Activated CD8-positive, alpha-beta memory T cell treated with anti-CD3 and anti-CD28 coated beads for 36 hours (primary cell): Measurements from ENCODE around the gene SPTSSB. TPM values are rescaled to one million over a fixed set of nuclear protein-coding genes. Genes with fewer than 3 reads are reported as not detected.

Source experiments
- CTCF ChIA-PET: fragments of 350-600 bp; sonication (Branson Sonifier 250); formaldehyde crosslinking; loops from one replicate; lab custom pipeline; 2021; ENCODE audit warnings: antibody characterized with exemption; lab: Charles Lee
- POLR2A ChIA-PET: fragments of 350-600 bp; sonication (Branson Sonifier 250); formaldehyde crosslinking; loops from one replicate; lab custom pipeline; 2021; ENCODE audit warnings: antibody characterized with exemption; lab: Charles Lee
- total RNA-seq, 2 experiments: library from RNA; stranded (reverse); gene quantifications; one replicate each; pipeline ENCODE4 v1.2.3, GENCODE V29; 2021

Gene SPTSSB, protein sequence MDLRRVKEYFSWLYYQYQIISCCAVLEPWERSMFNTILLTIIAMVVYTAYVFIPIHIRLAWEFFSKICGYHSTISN
- total RNA-seq, result not detected

DNA sequence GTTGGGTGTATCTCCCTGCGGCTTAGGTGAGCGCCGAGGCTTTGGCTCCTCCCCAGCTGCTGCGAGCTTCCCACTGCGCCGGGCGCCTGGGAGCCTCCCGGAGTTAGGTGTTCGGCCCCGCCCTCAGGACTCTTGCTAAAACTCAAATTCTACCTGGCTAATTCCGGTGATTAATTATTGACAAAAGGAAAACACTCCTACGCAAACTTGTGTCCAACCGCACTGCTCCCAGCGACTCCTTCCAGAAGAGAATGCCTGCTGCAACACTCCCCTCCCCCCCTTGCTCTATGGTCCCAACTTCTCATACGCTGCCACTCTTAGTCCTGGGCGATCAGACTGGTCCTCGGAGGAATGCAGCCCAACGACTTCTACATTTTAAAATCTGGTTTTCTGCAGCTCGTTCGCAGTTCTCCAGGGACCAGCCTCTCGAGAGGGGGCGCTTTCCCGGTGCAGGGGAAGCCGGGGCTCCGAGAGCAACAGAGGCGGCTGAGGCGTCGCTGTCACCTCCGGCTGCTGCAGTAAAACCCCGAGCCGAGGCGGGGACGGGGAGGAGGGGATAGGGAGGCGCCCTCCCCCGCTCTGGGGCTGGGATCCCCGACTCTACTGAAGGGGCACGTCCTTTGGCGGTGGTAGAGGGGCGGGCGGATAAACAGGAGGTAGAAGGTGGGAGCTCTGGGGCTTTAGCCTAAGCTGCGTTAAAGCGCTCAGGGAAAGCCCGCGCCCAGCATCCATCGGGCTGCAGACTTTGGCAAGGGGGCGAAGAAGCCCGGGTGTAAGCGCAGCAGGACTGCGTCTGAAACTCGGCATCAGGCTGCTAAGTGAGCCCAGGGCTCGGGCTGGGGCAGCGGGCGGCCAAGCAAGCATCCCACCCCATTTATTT, at the start of gene SPTSSB:
TSS of gene SPTSSB (minus strand) at position 77 of the 880 bp plus-strand sequence. CDS start 25,194 bp downstream, outside the sequence.
- CTCF ChIA-PET, result interaction anchor here (1.6 kb wide), 1 partner anchor 20 kb away, joined by 4 read pairs; no protein-coding TSS in a partner anchor
- POLR2A ChIA-PET, result interaction anchor here (0.6 kb wide), 1 partner anchor 30 kb away, joined by 3 read pairs; no protein-coding TSS in a partner anchor

DNA sequence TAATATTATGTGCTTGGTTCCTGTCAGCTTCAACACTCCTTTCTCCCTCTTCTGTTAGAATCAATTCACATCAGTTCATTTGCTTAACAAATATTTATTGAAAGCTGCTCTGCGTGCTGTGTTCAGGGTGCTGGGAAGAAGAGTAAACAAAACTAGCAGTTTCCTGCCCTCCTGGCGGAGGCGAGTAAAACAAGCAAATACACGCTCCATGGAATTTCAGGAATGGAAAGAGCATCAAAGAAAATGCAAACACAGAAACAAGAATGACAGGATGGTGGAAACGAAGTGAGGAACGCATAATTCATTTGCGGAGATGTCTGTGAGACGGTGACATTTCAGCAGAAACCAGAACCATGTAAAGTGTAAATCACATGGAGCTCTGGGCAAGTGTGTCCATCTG, 49.4 kb upstream of the SPTSSB start:
- POLR2A ChIA-PET, result no interaction called here

DNA sequence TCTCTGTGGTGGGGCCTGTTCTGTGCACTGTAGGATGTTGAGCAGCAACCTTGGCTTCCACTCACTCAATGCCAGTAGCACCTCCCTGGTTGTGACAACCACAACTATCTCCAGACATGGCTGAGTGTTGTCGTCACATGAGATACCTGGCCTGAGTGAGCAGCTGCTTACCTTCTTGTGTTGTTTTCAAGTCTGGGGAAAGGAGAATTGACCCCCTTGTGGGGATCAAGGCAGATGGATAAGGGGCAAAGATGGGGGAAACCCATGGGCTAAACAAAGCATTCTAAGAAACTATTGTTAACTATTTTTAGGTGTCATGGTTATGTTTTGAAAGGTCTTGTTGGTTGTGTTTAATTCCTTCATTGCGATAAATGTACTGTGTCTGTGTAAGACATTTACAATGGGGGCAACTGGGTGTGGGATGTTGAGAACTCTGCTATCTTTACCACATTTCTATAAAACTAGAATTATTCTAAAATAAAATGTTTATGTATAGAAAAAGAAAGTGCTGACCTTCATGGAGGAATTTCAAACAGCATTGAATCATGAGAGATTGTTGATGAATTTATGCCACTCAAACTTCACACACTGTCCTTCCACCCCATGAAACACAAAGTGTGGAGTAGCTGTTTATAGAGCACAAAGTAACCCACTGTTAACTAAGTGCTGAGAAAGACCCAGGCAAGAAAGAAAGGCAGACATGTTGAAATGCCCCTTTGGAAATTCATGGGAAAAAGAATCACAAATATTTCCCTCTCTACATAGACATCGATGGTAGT, 48.4 kb upstream of the SPTSSB start:
- POLR2A ChIA-PET, result no interaction called here
- CTCF ChIA-PET, result no interaction called here

More for the DNA sequence above, 49.4 kb upstream of the SPTSSB start:
- CTCF ChIA-PET, result no interaction called here

DNA sequence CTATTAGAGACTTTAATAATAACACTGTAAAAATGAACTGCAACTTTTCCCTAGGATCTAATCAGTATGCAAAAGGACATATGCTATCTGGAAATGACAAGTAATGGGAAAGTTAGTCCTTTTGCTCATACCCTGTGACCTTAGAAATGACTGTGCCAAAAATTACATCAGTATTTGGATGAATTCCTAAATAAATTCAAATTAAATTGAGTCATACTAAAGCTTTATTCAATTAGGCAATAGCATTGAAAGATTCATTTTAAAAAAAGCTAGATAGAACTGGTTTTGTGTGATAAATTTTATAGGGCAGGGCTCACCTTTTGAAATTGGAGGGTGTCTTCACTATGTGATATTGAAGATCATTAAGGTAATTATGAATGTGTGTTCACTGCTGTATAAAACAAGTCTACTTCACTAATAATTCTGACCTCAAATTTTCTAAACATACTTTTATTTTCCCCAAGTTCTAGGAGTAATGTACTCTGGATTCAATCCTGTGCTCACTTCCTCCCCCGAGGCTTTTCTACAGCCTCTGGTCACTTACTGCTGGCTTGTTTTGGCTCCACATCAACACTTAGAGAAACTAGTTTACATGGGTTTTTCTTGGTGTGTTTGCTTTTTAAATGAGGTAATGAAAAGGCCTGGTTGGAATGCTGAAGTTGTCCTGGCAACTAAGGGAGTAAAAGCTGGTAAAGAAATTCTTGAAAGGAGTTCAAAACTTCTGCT, 44.4 kb upstream of the SPTSSB start:
- ChIA-PET CTCF (no interaction called here), POLR2A (no interaction called here)

DNA sequence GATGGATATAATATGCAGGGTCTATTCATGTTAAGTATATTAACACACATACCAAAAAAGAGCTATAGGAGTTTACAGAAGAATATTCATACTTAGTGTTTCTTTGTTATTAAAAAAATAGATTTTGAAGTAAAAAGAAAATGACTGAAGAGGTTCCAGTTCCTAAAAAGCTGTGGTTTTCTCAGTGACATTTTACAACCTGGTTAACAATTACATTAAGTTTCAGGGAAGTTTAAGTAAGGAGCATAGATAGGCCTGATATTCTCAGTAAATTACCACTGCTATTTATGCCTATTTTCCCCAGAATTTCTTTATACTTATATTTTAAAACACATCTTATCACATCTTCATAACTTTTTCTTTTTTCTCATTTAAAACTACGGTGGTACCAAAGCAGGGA, 43.6 kb upstream of the SPTSSB start:
- ChIA-PET CTCF (no interaction called here), POLR2A (no interaction called here)

DNA sequence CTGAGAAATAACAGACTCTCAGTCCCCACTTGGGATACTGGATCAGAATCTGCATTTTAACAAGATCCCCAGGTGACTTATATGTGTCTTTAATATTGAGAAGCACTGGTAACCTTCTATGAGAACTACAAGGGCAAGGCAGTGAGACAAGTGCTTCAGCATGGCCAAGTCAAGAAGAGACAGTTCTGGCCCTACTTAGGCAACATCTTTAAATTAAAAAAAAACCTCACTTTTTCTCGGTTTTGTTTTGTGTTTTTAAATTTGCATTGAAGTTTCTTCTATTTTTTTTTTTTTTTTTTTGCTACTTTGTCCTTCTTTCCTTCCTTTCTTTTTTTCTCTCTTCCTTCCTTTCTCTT, 42.5 kb upstream of the SPTSSB start:
- CTCF ChIA-PET, result no interaction called here

DNA sequence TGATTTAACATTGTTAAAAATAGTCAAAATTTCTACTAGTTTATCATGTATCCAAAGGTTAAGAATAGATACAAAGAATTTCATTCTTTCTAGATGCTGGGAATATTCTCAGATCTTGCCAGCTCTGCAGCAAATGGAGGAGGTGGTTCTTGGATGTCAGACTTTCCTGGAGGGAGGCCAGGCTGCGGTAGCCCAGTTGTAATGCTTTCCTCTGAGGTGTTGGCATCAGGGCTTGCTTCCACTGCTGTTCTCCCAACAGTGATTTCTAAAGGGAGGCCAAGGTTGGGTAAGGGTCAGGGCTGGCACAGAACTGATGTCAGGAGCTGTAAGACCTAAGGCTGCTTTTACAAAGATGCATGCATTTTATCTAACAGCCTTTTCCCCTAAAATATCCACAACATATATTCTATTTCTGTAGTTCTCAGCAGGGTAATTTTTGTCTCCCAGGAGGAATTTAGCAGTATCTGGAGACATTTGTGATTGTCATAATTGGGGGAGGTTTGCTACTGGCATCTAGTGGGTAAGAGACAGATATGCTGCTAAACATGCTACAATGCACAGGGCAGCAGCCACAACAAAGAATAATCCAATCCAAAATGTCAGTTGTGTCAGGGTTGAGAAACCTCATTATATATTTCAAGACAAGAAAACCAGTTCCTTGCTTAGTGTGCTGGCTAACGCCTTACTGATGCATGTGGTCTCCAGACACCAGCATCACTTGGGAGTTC, 42.0 kb upstream of the SPTSSB start:
- CTCF ChIA-PET, result no interaction called here
- POLR2A ChIA-PET, result no interaction called here

More for the DNA sequence above, 42.5 kb upstream of the SPTSSB start:
- POLR2A ChIA-PET, result no interaction called here

DNA sequence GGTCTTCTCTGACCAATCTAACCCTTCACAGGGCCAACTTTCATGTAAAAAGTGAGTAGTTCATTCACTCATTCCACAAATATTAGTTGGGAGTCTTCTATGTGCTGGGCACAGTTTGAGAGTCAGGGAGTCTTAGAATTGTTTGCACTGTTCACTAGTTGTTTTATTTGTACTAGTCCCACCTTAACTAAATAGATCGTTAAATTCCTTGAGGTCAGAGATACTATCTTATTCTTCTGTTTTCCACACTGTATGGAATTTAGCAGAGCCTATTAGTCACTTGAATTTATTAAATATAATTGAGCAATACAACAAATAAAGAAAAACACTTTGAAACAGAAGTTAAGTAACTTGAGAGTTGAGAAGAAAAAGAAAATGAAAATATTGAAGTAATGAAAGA, 40.8 kb upstream of the SPTSSB start:
- ChIA-PET CTCF (no interaction called here), POLR2A (no interaction called here)

DNA sequence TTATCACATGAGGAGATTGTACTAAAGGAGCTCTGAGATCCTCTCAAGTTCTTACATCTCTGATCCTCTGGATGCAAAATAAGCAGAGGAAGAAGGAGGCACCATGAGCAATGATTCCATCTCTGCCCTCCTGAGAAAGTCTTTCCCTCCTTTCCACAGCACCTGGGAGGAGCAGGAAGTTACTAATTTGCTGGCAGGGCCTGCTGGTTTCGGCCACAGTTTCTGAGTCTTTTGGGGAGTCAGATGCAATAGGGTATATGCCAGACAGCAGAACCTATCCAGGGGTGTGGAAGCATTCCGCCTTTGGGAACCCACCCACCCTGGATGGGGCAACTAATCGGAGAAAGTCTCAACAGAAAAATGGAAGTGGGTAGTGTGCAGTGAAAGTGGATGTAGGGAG, 38.5 kb upstream of the SPTSSB start:
- ChIA-PET POLR2A (no interaction called here), CTCF (interaction anchor here (0.7 to 1.7 kb wide), 2 partner anchors 135 to 404 kb away, joined by 4 to 7 read pairs; no protein-coding TSS in a partner anchor)

DNA sequence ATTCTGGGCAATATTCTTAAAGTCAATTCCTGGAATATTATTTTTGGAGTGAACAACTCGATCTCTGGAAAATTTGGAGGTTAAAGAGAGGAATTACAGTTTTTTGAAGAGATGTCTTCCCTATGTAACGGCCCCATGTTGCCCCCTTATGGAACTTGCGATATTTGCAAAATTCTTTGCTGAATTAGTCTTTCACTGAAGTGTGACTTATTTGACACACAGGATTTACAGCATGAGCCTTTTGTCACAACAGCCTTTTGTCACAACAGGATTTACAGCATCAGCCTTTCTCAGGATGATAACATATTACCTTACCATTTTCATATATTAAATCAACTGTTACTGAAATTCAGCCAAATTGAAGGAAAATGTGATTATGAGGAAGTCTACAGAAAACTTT, 37.8 kb upstream of the SPTSSB start:
- CTCF ChIA-PET, result interaction anchor here (0.7 to 1.7 kb wide), 3 partner anchors 9 to 404 kb away, joined by 3 to 7 read pairs (median 4); no protein-coding TSS in a partner anchor
- POLR2A ChIA-PET, result no interaction called here

DNA sequence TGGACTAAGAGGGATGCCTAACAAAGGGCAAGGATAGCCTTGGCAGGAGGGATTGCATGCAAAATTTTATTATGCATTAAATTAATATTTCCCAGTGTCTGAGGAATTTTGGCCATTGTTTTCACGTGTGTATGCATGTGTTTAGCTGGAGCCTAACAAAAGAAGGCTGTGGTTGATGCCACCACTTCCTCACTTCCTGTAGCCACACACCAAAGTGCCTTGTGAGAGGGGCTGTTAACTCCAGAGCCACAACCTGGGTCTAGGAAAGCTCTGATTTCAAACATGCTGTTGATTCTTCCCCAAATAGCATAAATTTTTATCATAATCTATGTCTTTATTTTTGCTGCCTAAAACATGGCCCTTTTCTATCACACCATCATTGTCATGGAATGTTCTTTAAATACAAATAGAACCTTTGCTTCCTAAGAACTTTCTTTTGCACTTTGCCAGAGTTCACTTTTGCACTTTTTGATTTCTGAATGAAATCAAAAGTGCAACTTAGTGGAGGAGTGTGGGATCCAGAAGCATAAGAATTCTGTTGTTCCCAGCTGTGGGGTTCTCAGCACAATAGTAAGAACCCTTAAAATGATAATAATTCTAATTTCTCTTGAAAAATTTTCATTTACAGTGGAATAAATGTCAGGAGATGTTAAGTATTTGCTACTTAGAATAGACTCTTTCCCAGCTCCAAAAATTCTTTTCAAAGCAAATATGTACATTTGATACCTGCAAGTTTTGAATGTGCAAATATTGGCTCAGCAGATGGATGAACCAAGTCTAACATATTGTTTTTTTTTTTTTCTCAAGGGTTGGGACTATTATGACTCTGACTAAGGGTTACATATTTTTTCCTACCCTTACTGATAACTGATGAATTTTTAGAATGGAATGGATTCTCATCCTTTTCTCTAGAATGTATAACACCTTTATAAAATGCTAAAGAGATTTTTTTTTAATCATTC, 35.6 kb upstream of the SPTSSB start:
- POLR2A ChIA-PET, result no interaction called here
- CTCF ChIA-PET, result interaction anchor here (0.7 to 1.1 kb wide), 2 partner anchors 102 to 132 kb away, joined by 3 read pairs; no protein-coding TSS in a partner anchor

DNA sequence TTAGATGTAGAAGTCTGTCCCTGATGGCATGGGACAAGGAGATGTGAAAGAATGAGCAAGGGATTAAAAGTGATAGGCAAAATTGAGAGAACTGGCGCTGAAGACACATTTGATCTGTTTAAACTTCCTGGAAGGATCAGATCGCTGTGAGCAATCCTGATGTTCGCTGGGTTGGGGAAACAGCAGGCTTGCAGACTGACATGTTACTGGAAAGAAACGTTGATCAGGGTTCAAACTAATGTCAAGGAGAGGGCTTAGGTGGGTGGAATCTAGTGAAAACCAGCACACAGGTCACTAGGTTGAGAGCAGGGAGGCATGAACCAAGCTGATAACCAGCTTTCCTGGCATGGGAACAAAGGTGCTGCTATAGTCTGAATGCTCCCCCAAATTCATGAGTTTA, 34.5 kb upstream of the SPTSSB start:
- POLR2A ChIA-PET, result no interaction called here

DNA sequence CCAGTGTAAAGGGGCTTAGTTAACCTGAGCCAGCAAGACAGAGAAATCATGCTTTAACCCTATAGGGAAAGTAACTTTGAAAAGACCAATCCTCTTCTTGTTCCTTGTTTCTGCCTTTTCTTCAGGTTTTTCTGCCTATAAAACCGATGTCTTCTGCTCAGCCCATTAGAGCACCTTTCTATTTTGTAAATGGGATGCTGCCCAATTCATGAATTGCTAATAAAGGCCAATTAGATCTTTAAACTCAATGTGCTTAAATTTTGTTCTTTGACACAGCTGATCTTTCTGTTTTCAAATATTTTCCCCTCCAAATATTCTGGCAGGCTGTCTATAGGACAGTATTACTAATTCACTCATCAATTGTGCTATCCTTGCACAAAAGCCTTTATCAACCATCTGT, 33.8 kb upstream of the SPTSSB start:
- POLR2A ChIA-PET, result no interaction called here

More for the DNA sequence above, 34.5 kb upstream of the SPTSSB start:
- CTCF ChIA-PET, result no interaction called here

DNA sequence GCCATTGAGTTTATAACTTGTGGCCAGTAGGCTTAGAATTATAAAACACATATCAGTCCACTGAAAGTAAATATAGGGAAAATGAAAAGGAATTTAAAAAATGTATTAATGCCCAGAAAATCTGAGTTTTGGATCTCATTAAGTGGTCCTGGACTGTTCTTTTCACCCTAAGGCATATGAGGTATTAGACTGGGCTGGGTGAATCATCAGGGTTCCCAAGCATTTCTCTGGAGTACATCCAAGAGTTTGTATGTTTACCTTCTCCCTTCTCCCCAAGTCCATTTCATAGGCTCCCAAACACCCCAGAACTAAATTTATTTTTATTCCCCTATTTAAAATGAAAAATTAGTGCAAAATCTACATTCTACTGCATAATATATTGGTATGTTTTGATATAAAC, 31.9 kb upstream of the SPTSSB start:
- CTCF ChIA-PET, result no interaction called here
- POLR2A ChIA-PET, result no interaction called here

More for the DNA sequence above, 33.8 kb upstream of the SPTSSB start:
- CTCF ChIA-PET, result no interaction called here

DNA sequence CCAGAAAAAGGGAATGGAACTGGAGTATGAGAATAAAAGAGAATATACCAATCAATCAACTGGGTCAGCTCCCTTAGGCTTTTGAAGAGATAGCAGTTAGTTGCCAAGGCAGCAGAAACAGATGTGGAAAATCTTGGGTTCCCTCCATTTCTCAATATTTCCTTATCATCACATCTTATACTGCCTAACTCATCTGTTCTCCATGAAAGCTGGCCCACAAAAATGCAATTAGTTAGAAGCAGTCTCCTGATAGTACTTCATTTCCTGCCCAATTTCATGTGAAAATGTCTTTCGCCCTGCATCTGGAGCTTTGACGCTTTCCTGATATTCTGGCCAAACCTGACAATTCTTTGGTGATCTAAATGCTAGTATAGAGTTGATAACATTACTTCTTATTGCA, 30.1 kb upstream of the SPTSSB start:
- CTCF ChIA-PET, result no interaction called here
- POLR2A ChIA-PET, result interaction anchor here (0.7 kb wide), 1 partner anchor 30 kb away, joined by 3 read pairs; no protein-coding TSS in a partner anchor

DNA sequence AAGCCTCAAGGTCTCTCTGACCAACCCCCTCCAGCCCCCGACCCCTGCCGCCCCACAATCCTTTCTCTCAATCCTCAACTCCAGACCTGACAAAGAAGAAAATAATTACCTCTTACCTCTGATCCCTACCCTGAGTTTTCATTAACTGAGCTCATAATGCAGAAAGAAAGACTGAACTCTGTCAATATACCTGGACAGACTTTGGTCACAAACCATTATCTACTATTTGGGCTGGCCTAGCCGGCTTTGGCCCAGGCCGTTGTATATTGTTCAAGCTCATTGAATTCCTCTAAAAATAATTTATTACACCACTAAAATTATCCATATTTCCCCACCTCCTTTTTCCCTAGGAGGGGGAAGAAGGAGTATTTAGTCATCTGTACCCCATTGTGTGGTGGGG, 29.3 kb upstream of the SPTSSB start:
- CTCF ChIA-PET, result interaction anchor here (0.7 kb wide), 1 partner anchor 8 kb away, joined by 3 read pairs; no protein-coding TSS in a partner anchor
- POLR2A ChIA-PET, result no interaction called here
